Measurements from ENCODE around the gene TFCP2L1.

Gene TFCP2L1

DNA sequence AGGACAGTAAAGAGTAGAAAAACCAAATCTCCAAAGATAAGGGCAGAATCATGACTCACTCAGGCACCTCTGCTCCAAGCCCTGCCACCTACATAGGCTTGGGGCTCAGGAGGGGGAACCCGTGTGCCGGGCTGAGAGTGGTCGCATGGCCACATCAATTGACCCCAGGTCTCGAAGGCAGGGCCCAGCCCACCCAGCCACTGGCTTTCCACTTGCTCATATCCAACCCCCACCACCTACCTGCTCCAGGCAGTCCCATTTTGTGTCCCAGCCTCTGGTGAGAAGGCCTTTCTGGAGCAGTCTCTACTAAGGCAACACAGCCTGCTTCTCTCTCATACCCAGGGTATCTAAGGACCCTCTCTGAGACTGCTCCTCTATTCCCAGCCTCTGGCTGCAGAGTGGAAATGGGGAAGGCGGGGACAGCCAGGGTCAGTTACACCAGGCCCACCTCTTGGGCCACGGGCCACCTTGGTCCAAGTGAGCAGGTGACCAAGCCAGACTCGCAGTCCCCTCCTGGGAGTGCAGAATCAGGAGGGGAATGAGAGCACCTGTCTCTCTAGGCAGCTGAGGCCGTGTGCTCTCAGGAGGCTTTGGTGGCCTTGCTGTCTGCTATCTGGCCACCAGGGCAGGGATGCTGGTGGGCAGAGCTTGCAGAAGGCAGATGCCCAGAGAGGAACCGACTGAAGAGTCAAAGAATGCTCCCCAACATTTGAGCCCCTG lies 20.8 kb downstream of the TFCP2L1 start:
- DNase-seq = no peak

DNA sequence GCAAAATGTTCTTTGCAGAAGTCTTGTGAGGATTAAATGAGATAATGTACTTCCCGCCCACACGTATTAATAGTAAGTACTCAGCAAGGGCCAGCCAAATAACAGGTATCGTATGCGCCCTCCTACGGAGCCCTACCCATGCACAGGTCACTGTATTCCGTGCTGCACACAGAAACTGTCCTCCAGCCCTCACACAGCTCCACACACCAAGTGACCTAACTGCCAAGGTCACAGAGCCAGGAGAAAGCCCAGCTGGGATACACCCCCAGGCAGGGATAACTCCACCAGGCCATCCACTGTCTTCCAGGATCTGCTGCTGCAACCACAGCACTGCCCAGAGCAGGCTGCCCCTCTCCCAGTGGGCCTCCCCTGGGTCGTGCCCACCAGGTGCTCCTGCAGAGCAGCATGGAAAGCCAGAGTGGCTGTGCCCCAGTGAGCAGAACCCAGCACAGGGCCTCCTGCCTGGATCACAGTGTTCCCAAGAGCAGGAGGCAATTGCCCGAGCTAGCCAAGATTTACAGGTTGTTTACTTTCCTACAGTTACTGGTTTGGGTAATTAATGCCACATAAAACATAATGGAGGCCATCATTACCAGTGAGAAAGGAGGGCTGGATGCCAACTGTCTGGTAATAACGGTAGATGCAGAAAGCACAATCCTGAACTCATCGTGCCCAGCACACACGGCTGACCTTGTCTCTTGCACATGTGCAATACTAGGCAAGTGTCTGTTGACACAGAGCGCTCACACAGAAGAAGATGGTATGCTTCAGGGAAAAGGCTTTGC lies 24.4 kb downstream of the TFCP2L1 start:
- DNase-seq = no peak

GRCh38 chr2:121258051-121258450 lies 27.0 kb downstream of the TFCP2L1 start:
- no peak for DNase-seq

DNA sequence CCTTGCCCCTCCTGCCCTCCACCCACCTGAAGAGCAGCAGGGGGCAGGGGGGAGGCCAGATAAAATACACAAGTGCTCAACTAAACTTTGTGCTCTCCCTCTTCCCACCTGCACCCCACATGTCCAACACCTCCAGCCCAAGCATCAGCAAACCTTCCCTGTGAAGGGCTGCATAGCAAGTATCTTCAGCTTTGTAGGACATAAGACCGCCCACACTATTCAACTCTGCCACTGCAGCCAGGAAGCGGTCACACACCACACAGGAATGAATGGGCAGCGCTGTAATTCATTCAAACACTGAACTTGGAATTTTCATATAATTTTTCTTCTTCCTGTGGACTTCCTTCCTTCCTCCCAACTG lies 27.5 kb downstream of the TFCP2L1 start:
- no peak for DNase-seq

DNA sequence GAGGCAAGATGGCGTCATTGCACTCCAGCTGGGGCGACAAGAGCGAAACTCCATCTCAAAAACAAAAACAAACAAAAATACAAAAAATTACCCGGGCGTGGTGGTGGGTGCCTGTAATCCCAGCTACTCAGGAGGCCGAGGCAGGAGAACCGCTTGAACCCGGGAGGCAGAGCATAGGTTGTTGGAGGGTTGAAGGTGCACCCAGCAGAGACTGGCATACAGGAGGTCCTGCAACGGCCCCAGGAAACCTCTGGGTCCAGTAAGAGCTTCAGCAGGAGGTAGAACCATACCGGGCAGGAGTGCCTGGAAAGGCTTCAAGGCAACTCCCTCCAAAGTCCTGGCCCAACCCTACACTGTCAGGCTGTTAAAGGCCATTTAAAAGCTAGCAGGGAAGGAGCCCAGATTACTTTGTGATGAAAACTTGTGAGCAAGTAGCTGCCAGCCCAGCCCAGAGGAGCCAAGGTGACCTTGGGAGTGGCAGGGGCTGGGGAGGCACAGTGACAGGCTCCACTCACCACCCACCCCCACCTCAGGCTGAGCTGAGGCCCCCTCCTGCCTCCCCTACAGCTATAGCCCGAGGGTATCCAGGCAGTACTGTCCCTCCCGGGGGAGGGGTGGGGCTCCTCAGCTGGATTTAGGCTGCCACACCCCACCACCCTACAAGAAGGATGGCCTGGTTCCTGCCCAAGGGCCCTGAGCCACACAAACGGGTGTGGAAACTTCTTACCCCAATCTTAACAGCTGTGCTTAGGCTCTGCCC lies 28.1 kb downstream of the TFCP2L1 start:
- no peak for DNase-seq

GRCh38 chr2:121255358-121255757 lies 29.6 kb downstream of the TFCP2L1 start:
- DNase-seq = no peak

- no peak for DNase-seq
Measured at GRCh38 chr2:121254748-121255147, 30.3 kb downstream of the TFCP2L1 start.

DNA sequence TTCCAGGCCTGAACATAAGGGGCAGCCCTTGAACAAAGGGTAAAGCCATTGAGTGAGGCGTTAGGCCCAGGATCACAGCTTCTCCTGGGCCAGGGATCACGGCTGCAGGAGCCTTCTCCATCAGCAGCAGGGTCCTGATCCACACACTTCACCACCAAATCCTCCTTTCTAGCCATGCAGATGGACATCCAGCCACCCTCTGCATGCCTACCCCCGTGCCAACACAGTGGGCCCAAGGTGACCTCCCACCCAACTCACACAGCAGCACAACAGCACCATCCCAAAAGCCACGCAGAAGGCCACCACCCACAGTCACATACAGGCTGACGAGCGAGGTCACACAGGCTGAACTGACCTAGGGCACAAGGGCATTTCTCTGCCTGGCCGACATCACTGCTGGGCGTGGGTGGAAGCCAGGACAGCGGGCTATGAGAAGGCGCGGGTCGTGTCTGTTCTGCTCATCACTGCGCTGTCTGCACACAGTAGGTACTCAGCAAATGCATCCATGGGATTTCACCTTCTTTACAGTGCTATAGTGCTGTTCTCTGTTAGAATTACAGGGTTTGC lies 31.2 kb downstream of the TFCP2L1 start:
- DNase-seq = no peak

DNA sequence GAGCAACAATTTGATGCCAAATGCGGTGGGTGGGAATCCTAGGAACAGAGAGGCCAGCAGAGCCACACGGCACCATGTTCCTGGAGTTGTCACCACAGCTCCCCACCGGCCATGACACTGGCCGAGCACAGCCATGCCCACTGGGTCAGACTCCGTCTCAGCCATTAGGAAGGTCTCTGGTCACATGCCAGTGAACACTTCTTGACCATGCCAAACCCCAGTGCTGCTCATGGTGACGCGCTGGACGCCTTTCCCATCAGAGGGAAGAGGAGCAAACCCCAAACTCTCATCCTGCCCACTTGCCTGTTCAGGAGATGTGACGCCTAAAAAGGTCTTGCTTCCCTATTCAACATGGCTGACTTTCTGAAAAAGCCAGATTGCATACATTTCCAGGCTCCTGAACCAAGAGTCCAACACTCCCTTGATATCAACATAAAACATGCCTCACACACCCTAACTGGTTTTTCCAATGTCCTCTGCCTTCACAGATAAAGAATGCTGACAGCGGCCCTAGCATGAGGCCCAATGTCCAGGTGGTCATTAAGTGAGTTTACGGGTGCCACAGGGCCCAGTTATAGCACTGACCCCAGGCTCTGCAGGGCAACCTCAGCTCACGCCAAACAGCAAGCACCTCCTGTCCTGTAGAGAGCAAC lies 31.9 kb downstream of the TFCP2L1 start:
- DNase-seq = no peak

DNA sequence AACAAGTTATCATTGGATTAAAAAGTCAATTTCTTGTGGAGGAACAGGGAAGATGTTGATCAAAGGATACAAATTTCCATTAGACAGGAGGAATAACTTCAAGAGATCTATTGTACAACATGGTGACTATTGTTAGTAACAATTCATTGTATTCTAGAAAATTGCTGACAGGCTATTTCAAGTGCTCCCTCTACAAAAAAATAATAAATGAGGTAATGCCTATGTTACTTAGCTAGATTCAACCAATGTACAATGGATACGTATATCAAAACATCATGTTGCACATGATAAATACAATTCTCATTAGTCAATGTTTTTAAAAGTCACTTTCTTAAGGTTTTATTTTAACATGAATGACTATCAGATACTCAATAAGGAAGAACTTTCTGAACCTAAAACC lies 33.5 kb downstream of the TFCP2L1 start:
- no peak for DNase-seq

DNA sequence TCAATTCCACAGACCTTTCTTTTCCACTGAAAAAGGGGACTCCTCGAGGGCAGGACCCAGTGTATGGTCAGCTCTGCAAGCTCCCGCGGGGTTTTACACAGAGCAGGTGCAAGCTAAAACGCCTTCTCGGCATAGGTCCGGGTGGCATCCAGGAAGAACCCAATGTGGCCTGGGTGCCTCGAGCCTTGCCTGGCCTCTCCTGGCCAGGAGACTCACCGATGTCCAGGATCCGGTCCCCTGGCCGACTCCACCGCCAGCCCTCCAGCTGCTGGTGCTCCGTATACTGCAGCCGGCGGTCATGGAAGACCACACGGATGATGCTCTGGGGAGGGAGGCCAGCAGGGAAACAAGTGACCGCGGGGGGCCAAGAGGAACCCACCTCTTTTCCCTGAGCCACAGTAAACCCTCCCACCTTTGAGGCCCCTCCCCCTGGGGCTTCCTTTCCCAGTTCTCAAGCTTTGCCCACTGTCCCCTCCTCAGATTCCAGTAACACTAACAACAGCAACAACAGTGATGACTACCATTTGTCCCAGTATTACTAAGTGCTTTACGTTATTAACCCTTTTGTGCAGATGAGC lies 36.1 kb downstream of the TFCP2L1 start:
- DNase-seq = no peak

GRCh38 chr2:121247971-121248370 lies 37.0 kb downstream of the TFCP2L1 start:
- no peak for DNase-seq

DNA sequence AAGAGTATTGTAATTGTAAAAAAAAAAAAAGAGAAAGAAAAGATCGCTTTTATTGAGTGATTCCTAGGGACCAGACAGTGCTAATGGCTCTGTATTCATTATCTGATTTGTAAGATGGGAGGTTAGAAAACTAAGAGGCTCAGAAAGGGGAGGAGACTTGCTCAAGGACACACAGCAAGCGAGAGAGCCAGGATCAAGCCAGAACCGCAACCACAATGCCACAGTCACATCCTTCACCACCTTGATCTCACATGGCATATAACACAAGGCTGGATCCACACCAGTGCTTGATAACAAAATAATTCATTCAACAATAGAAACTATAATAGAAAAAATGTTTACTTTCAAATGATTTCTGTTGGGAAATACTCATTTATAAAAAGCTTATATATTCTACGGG lies 37.5 kb downstream of the TFCP2L1 start:
- DNase-seq = no peak

DNA sequence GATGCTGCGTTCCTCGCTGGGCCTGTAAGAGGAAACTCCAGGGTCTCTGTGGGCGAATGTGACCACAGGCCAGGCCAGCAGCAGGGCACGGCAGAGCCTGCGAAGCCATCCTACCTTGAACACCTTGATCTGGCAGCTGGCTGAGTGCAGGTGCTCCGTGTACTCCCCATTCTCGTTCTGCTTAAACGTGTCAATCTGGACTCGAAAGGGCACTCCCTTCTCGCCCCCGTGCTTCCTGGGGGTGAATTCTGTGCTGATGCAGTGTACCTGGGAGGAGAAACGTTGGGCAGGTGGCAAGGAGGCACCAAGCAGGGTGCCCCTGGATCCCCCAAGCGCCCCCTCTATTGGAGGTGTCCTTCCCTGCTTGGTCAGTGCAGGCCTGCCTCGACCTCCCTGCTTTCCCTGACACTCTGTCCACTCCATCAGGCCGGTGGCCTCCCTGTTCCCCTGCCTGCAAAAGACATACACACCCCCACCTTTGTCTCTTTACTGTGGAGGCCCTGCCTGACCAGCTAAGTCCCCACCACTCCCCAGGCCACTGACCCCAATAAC lies 38.2 kb downstream of the TFCP2L1 start:
- no peak for DNase-seq

GRCh38 chr2:121245913-121246312 lies 39.1 kb downstream of the TFCP2L1 start:
- DNase-seq = no peak

GRCh38 chr2:121245120-121245820 lies 39.7 kb downstream of the TFCP2L1 start:
- DNase-seq = no peak

- DNase-seq = no peak
Measured at GRCh38 chr2:121244616-121245015, 40.4 kb downstream of the TFCP2L1 start.

DNA sequence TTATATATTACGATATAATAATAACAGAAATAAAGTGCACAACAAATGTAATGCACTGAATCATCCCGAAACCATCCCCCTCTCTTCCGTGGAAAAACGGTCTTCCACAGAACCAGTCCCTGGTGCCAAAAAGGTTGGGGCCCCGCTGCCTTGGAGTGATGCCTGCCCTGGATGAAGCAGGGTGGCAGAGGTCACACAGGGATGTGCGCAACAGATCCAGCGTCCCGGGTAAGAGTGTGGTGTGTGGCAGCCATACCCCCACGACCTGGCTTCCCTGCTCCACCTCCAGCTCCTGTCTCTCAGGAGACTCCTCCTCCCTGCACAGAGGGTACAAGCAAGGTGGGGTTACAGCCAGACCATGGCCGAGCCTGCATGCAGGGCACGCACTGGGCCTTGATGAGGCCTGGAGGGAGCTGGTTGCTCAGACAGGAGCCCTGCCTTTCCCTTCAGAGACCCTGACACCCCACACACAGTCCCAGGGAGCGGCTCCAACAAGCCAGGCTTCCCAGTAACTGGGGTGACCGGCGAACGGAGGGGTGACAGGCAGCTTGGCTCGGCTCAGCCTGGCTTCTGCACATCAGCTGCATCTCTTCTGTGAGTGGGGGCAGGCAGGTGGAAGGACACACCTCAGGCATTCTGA lies 41.1 kb downstream of the TFCP2L1 start:
- no peak for DNase-seq

- no peak for DNase-seq
Measured at GRCh38 chr2:121242976-121243375, 42.0 kb downstream of the TFCP2L1 start.

DNA sequence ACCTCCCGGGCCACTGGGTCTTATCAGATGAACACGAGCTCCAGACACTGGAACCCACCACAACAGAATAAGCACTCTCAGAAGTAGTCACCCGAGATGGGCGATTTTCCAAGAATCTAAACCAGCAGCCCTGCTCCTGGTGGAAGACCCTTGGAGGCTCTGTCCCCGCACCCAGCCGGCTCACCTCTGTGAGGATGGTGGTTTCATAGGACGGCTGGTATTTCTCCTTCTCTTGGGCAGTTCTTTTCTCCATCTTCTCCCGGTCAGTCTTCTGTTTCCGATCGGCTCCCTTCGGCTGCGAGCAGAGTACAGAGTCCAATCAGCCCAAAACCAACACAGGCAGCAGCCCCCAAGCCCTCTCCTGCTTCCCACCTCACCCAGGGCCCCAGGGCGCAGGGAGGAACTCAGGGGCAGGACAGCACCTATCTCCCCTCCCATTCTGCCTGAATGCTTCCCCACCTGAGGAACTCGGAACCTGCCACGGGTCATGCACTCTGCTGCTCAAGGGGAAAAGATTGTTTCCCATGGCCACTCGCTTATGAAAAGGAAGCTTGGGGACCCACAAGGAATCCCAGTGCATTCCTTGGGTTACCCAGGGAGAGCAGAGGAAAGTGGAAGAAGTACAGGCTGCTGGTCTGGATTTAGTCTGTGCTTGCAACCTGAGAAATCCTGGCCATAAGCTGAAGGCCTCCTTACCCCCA lies 42.7 kb downstream of the TFCP2L1 start:
- DNase-seq = no peak

All from CD4-positive, alpha-beta T cell treated with Interleukin-10 for 1 hour (primary cell).